ENCODE measurements around the gene COX10.
"Not testable (repeated sequence)": the region's sequence is repeated elsewhere in the genome, so short reads cannot be mapped to it uniquely, and the experiment has no call there.

The COX10 gene

GRCh38 chr17:14069251-14070021, at the start of gene COX10:
Gene COX10, plus strand, starts transcription at chr17:14069504. Its CDS starts 102 bp downstream, at chr17:14069606.
- H3K27me3 ChIP-seq (ENCODE audit: control insufficient read depth, insufficient read depth, low read length), result no peaks in the 10 kb centered on the region
- H3K4me3 ChIP-seq (ENCODE audit: low read depth, low read length), result peak within 1 kb of the TSS; percentile 100
- no peaks in the 10 kb centered on the region for H3K9me3 ChIP-seq (ENCODE audit: control insufficient read depth, insufficient read depth, low read length)
- peaks cover 5% of the 10 kb centered on the region for H3K4me1 ChIP-seq (ENCODE audit: control insufficient read depth, insufficient read depth, low read length)
- peak within 1 kb of the TSS; percentile 99 for H3K9ac ChIP-seq (ENCODE audit: low read depth, low read length)
- peaks cover 3% of the 10 kb centered on the region for H3K36me3 ChIP-seq (ENCODE audit: control insufficient read depth, insufficient read depth, low read length)

GRCh38 chr17:14021651-14022294, 47.5 kb upstream of the COX10 start:
- not testable (repeated sequence) for H3K36me3 ChIP-seq (ENCODE audit: control insufficient read depth, insufficient read depth, low read length); H3K4me3 ChIP-seq (ENCODE audit: low read depth, low read length); H3K4me1 ChIP-seq (ENCODE audit: control insufficient read depth, insufficient read depth, low read length); H3K9ac ChIP-seq (ENCODE audit: low read depth, low read length); H3K9me3 ChIP-seq (ENCODE audit: control insufficient read depth, insufficient read depth, low read length); H3K27me3 ChIP-seq (ENCODE audit: control insufficient read depth, insufficient read depth, low read length)

DNA sequence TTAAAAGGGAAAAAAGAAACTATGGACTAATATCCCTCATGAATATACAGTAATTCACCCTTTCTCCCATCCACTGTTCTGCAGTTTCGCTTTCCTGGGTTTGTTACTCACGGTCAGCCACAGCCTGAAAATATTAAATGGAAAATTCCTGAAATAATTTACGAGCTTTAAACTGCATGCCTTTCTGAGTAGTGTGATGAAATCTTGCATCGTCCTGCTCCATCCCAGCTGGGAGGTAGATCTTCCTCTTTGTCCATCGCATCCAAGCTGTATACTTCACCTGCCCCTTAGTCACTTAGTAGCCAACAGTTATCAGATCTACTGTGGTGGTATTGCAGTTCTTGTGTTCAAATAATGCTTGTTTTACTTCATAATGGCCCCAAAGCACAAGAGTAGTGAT, 39.5 kb upstream of the COX10 start:
- H3K4me1 ChIP-seq (ENCODE audit: control insufficient read depth, insufficient read depth, low read length); H3K9me3 ChIP-seq (ENCODE audit: control insufficient read depth, insufficient read depth, low read length); H3K36me3 ChIP-seq (ENCODE audit: control insufficient read depth, insufficient read depth, low read length); H3K9ac ChIP-seq (ENCODE audit: low read depth, low read length); H3K27me3 ChIP-seq (ENCODE audit: control insufficient read depth, insufficient read depth, low read length); H3K4me3 ChIP-seq (ENCODE audit: low read depth, low read length): not testable (repeated sequence)

GRCh38 chr17:14032234-14032633, 37.1 kb upstream of the COX10 start:
- H3K27me3 ChIP-seq (ENCODE audit: control insufficient read depth, insufficient read depth, low read length), result no peaks in the 10 kb centered on the region
- no peak overlapping the region for H3K9ac ChIP-seq (ENCODE audit: low read depth, low read length)
- H3K9me3 ChIP-seq (ENCODE audit: control insufficient read depth, insufficient read depth, low read length), result no peaks in the 10 kb centered on the region
- no peak overlapping the region for H3K4me3 ChIP-seq (ENCODE audit: low read depth, low read length)
- no peaks in the 10 kb centered on the region for H3K4me1 ChIP-seq (ENCODE audit: control insufficient read depth, insufficient read depth, low read length)
- H3K36me3 ChIP-seq (ENCODE audit: control insufficient read depth, insufficient read depth, low read length), result no peaks in the 10 kb centered on the region

DNA sequence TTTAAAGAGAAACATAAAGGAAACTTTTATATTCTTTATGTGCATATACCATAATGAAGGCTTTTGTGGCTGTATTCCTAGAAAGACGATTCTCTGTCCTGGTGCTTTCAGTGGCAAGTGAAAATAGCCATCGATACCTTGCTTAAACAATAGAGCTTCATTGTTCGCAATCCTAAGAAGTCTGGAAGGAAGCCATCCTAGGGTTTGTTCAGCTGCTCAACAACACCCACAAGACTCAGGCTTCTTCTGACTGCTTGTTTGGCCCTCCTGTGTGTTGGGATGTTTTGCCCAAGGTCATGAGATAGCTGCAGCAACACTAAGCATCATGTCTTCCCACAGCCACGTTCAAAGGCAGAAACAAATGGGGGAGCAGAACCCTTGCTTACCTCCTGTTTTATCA, 36.1 kb upstream of the COX10 start:
- Histone ChIP-seq H3K27me3 (ENCODE audit: control insufficient read depth, insufficient read depth, low read length) (no peaks in the 10 kb centered on the region), H3K4me3 (ENCODE audit: low read depth, low read length) (no peak overlapping the region), H3K9ac (ENCODE audit: low read depth, low read length) (no peak overlapping the region), H3K4me1 (ENCODE audit: control insufficient read depth, insufficient read depth, low read length) (no peaks in the 10 kb centered on the region), H3K36me3 (ENCODE audit: control insufficient read depth, insufficient read depth, low read length) (no peaks in the 10 kb centered on the region), H3K9me3 (ENCODE audit: control insufficient read depth, insufficient read depth, low read length) (no peaks in the 10 kb centered on the region)

DNA sequence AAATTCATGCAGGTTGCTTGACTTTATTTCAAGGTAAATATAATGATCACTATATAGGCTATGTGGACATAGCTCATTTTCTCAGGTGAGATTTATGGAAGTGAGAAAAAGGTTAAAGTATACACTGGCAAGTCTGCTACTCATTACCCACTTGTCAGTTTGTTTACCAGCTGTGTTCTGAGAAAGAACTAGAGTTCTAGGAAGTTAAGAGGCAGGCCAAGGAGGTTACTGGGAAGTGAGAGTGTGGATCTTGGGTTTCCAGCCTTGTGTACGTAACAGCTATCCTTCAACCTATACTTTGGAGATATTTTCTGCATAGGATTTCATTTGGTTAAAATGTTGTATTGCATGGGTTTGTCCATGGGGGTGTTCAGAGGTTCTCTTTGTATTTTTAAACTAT, 31.9 kb upstream of the COX10 start:
- Histone ChIP-seq H3K36me3 (ENCODE audit: control insufficient read depth, insufficient read depth, low read length) (no peaks in the 10 kb centered on the region), H3K9ac (ENCODE audit: low read depth, low read length) (no peak overlapping the region), H3K4me3 (ENCODE audit: low read depth, low read length) (no peak overlapping the region), H3K9me3 (ENCODE audit: control insufficient read depth, insufficient read depth, low read length) (no peaks in the 10 kb centered on the region), H3K27me3 (ENCODE audit: control insufficient read depth, insufficient read depth, low read length) (no peaks in the 10 kb centered on the region), H3K4me1 (ENCODE audit: control insufficient read depth, insufficient read depth, low read length) (no peaks in the 10 kb centered on the region)

DNA sequence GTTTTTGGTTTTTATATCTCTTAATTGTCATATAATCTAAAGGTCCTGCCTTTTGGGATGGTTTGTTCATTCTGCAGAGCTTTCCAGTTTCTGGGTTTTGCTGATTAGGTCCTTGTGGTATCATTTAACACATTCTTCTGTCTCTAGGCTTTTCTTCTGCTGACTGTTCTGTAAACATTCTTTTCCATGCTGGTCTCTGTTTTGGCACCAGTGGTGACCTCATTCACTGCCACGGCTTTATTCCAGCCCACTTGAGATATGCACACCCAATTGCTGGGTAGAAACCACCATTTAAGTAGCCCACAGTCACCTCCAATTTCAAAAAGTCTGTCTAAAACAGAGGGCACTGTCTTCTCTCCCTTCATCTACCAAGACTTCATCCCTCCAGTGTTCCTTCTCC, 31.1 kb upstream of the COX10 start:
- H3K9ac ChIP-seq (ENCODE audit: low read depth, low read length), result no peak overlapping the region
- H3K27me3 ChIP-seq (ENCODE audit: control insufficient read depth, insufficient read depth, low read length), result no peaks in the 10 kb centered on the region
- H3K9me3 ChIP-seq (ENCODE audit: control insufficient read depth, insufficient read depth, low read length), result no peaks in the 10 kb centered on the region
- H3K4me1 ChIP-seq (ENCODE audit: control insufficient read depth, insufficient read depth, low read length), result no peaks in the 10 kb centered on the region
- H3K36me3 ChIP-seq (ENCODE audit: control insufficient read depth, insufficient read depth, low read length), result no peaks in the 10 kb centered on the region
- H3K4me3 ChIP-seq (ENCODE audit: low read depth, low read length), result no peak overlapping the region

DNA sequence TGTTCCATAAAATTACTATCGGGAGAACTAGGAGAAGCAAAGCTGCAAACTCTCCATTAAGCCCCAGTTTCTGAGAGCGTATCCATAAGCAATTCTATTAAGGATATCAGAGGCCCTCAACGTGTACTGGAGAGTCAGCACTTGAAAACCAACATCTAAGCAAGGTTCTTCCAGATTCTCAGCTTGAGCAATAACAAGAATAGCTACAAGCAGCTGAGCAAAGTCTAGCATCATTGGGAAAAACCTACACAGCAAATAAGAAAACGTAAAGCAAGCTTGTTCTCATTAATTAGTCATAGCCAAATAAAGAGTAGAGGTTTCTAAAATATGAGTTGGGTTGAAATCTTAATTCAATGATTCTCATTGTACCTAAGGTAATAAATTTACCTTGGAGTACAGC, 26.9 kb upstream of the COX10 start:
- Histone ChIP-seq H3K4me1 (ENCODE audit: control insufficient read depth, insufficient read depth, low read length) (no peaks in the 10 kb centered on the region), H3K36me3 (ENCODE audit: control insufficient read depth, insufficient read depth, low read length) (no peaks in the 10 kb centered on the region), H3K27me3 (ENCODE audit: control insufficient read depth, insufficient read depth, low read length) (no peaks in the 10 kb centered on the region), H3K9ac (ENCODE audit: low read depth, low read length) (no peak overlapping the region), H3K9me3 (ENCODE audit: control insufficient read depth, insufficient read depth, low read length) (no peaks in the 10 kb centered on the region), H3K4me3 (ENCODE audit: low read depth, low read length) (no peak overlapping the region)

- no peaks in the 10 kb centered on the region for H3K36me3 ChIP-seq (ENCODE audit: control insufficient read depth, insufficient read depth, low read length)
- H3K9me3 ChIP-seq (ENCODE audit: control insufficient read depth, insufficient read depth, low read length), result no peaks in the 10 kb centered on the region
These were observed 24.6 kb upstream of the COX10 start for GRCh38 chr17:14044702-14045101.

GRCh38 chr17:14046978-14047377, 22.3 kb upstream of the COX10 start:
- no peak overlapping the region for H3K9ac ChIP-seq (ENCODE audit: low read depth, low read length)
- H3K4me1 ChIP-seq (ENCODE audit: control insufficient read depth, insufficient read depth, low read length), result no peaks in the 10 kb centered on the region
- H3K27me3 ChIP-seq (ENCODE audit: control insufficient read depth, insufficient read depth, low read length), result no peaks in the 10 kb centered on the region
- H3K36me3 ChIP-seq (ENCODE audit: control insufficient read depth, insufficient read depth, low read length), result no peaks in the 10 kb centered on the region
- no peak overlapping the region for H3K4me3 ChIP-seq (ENCODE audit: low read depth, low read length)
- H3K9me3 ChIP-seq (ENCODE audit: control insufficient read depth, insufficient read depth, low read length), result no peaks in the 10 kb centered on the region

More at GRCh38 chr17:14044702-14045101, 24.6 kb upstream of the COX10 start:
- Histone ChIP-seq H3K4me1 (ENCODE audit: control insufficient read depth, insufficient read depth, low read length) (no peaks in the 10 kb centered on the region), H3K4me3 (ENCODE audit: low read depth, low read length) (no peak overlapping the region), H3K9ac (ENCODE audit: low read depth, low read length) (no peak overlapping the region), H3K27me3 (ENCODE audit: control insufficient read depth, insufficient read depth, low read length) (no peaks in the 10 kb centered on the region)

DNA sequence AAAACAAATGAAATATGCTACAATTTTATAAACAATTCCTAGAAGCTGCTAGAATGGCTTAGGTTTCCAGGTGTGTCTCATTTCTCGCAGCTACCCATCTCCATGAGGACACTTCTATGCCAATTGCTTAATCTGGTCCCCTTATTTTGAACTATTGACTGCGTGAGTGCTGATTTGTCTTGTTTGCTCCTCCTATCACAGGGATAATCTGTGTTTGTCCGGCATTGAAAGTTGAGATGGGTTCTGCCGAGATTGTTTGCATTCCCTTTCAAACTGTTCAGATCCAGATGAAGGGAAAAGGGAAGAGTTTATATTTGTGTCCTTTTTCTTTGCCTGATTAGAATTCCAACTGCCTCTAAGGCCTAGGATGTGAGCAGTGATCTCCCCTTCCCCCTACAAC, 21.7 kb upstream of the COX10 start:
- H3K9me3 ChIP-seq (ENCODE audit: control insufficient read depth, insufficient read depth, low read length), result no peaks in the 10 kb centered on the region

DNA sequence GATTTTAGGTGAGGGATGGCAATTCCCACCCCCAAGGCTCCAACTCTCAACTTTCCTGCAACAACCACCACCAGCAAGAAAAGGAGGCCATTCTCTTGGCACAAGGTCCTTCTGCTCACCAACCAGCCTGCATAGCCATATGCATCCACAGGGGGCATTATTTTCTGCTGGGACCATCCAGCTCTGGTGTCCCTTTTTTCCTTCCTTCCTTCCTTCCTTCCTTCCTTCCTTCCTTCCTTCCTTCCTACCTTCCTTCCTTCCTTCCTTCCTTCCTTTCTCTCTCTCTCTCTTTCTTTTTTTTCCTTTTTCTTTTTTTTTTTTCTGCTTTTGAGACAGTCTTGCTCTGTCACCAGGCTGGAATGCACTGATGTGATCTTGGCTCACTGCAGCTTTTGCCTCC, 21.1 kb upstream of the COX10 start:
- no peaks in the 10 kb centered on the region for H3K4me1 ChIP-seq (ENCODE audit: control insufficient read depth, insufficient read depth, low read length)
- H3K9me3 ChIP-seq (ENCODE audit: control insufficient read depth, insufficient read depth, low read length), result no peaks in the 10 kb centered on the region
- H3K9ac ChIP-seq (ENCODE audit: low read depth, low read length), result no peak overlapping the region
- no peak overlapping the region for H3K4me3 ChIP-seq (ENCODE audit: low read depth, low read length)
- H3K27me3 ChIP-seq (ENCODE audit: control insufficient read depth, insufficient read depth, low read length), result no peaks in the 10 kb centered on the region
- no peaks in the 10 kb centered on the region for H3K36me3 ChIP-seq (ENCODE audit: control insufficient read depth, insufficient read depth, low read length)

More for the DNA sequence above, 21.7 kb upstream of the COX10 start:
- Histone ChIP-seq H3K36me3 (ENCODE audit: control insufficient read depth, insufficient read depth, low read length) (no peaks in the 10 kb centered on the region), H3K4me1 (ENCODE audit: control insufficient read depth, insufficient read depth, low read length) (no peaks in the 10 kb centered on the region), H3K27me3 (ENCODE audit: control insufficient read depth, insufficient read depth, low read length) (no peaks in the 10 kb centered on the region), H3K4me3 (ENCODE audit: low read depth, low read length) (no peak overlapping the region), H3K9ac (ENCODE audit: low read depth, low read length) (no peak overlapping the region)

Measured in iPS-15b (cell line).